GM19468 (cell line): ENCODE results near the gene ZFYVE28.
"Not testable (repeated sequence)": the region's sequence is repeated elsewhere in the genome, so short reads cannot be mapped to it uniquely, and the experiment has no call there.

Source experiments
- ATAC-seq: cut with Tn5 transposase; IDR thresholded peaks from one replicate; pipeline ENCODE4 v1.9.1; 2021; ENCODE audit warnings: mild to moderate bottlenecking, moderate library complexity, moderate number of reproducible peaks; ENCODE audit not compliant: unreplicated experiment; ENCODE audit errors: extremely low read depth

The ZFYVE28 gene

DNA sequence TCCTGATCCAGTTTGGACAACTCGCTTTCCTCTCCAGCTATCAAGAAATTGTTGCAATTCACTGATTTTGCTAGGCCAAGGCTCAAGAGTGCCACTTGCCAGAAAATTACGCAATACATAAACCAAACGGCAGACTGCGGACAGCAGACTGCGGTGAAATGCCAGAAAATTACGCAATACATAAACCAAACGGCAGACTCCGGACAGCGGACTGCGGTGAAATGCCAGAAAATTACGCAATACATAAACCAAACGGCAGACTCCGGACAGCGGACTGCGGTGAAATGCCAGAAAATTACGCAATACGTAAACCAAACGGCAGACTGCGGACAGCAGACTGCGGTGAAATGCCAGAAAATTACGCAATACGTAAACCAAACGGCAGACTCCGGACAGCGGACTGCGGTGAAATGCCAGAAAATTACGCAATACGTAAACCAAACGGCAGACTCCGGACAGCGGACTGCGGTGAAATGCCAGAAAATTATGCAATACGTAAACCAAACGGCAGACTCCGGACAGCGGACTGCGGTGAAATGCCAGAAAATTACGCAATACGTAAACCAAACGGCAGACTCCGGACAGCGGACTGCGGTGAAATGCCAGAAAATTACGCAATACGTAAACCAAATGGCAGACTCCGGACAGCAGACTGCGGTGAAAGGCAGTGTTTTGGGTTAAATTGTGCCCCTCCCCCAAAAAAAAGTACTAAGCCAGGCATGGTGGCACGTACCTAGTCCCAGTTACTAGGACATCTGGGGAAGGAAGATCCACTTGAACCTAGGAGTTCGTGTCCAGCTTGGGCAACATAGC lies 11.7 kb upstream of the ZFYVE28 start:
- not testable (repeated sequence) for ATAC-seq

DNA sequence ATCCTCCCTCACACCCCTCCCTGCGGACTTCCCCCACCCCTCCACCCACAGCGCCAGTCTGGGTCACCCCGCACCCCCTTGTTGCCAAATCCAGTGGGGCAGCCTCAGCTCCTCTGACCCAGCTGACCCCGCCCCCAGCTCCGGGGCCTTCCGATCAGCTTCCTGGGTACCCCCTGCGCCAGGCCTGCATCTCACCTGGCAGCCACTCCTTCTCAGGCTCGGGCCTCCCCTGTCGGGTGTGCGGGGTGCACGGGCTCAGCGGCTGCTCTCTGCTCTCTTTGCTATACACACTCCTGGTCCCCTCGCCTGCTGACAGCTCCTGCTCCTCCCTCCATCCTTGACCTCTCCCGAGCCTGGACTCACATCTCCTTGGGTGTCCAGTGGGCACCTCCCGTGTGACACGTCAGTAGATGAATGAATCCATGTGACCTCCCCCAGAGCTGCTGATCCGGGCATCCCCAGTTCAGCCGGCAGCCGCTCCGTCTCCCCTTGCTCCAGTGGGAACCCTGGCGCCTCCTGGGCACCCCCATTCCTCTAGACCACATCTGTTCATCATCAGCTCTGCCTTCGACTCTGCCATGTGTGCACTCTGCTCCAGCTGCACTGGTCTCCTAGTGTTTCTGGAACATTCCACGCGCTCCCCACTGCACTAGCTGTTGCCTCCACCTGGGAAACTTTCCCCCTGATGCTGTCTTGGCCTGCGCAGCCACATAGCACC lies 10.2 kb upstream of the ZFYVE28 start:
- no peak for ATAC-seq

DNA sequence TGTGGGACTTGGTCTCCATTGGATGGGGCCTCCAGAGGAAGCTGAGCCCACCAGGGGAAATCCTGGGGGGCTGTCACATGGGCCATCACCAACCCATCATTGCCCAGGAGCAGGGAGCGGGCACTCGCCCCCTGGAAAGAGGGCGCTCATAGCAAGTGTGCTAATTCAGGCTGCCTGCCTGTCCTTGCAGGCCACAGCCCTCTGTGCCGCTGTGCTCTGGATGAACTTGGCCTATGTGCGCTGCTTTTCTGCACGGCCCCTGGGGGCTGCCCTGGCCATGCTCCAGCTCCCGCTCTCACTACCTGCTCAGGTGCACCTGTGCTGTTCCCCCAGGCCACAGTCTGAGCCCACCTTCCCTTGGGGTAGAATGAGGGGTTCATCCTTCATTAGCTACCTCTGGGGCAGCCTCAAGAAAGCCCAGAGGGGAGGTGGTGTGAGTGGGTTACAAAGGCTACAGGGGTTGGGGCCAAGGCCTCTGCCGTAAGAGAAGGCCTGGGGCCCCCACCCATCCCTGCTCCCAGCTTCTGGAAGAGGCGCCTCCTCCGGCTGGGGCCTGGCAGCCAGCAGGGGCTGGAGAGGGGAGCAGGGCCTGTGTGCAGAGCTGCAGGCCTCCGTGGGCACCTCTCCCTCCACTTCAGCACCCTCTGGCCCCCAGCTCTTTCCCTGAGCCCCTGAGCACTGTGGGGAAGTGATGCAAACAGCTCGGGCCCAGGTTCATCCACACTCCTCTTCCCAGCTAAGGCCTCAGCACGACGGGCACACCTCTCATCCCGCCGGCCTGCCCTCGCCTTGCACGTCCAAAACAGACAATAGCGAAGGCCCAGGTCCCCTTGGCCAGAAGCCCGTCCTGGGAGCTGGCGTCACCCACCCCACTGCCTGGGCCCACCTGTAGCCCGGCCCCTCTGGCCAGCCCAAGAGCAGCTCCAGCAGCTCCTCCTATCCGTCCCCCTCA lies 9.2 kb upstream of the ZFYVE28 start:
- ATAC-seq, result no peak

DNA sequence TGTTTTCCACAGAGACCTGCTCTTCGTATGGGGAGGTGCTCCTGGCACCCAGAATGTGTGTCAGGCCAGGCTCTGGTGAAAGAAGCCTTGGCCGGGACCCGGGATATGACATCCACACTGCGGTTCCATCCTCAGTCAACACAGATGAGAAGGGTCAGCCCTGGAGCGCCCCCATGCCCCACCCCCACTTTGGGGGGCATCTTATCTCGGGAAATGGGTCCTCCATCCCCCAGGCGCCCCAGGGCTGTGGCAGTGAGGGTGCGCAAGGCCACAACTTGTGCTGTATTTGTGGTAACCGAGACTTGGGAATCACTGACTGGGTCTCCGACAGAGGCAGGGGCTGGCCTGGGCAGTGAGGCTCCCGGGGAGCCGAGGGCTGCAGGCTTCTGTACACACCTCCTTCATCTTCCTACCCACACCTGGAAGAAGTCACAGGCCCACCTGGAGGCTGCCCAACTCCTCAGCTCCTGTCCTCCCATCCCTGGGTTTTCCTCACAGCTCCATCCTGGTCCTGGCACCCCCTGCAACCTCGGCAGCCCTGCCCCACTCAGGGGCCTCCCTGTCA lies 8.3 kb upstream of the ZFYVE28 start:
- no peak for ATAC-seq

DNA sequence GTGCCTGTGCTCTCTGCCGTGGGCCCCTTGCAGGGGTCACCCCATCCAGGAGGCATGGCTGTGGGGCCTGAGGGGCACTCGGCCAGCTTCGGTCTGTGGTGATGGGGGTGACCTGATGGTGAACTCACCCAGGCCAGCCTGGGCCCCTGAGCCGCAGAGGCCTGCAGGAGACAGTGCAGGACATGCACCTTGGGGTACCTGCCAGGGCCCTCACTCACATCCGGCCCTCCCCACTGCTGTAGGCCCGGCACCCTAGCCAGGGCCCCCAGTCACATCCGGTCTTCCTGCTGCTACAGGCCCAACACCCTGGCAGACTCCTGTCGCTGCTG lies 7.6 kb upstream of the ZFYVE28 start:
- no peak for ATAC-seq

DNA sequence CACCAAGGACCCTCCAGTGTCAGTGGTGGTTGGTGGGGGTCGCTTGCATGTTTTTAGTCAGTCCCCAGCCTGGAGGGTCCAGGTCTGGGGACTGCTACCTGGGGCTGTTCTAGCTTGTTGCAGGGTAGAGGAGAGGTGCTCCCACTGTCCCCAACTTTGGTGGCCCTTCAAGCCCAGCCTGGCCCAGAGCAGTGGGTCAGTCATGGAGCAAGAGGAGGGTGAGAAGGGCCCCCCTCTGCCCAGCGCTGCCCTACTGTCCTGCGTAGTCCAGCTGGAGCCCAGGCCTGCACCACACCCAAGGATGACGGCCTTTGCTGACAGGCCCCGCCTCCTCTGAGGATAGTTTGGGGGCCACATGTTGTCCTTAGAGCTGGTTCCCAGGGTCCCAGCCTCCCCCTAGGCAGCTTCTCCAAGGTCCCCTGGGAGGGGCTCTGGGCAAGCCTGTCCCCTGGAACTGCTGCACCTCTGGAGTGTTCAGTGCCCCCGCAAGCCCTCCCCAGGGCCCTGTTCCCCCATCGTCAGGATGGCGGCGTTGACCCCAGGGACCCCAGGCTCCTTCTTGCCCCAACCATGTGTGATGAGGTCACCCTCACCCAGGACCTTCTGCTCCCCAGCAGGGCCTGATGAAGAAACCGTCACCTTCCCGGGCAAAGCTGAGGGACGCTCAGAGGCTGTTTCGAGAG lies 7.1 kb upstream of the ZFYVE28 start:
- no peak for ATAC-seq

DNA sequence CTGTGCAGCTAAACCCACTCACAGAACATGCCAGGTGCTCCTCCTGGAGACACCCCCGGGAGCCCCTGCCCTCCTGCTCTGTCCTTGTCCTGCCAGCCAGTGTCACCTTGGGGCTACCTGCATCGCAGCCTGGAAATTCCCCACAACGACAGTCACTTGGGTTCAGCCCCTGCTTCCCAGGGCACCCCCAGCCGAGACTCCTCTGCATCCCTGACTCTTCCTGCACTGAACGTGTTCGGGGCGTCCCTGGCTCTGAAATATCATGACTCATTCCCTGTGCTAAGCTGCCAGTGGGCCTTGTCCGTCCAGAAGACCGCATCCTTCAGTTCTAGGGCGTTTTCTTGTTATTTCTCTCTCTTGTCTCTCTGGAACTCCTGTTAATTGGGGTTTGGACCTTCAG lies 6.1 kb upstream of the ZFYVE28 start:
- no peak for ATAC-seq

DNA sequence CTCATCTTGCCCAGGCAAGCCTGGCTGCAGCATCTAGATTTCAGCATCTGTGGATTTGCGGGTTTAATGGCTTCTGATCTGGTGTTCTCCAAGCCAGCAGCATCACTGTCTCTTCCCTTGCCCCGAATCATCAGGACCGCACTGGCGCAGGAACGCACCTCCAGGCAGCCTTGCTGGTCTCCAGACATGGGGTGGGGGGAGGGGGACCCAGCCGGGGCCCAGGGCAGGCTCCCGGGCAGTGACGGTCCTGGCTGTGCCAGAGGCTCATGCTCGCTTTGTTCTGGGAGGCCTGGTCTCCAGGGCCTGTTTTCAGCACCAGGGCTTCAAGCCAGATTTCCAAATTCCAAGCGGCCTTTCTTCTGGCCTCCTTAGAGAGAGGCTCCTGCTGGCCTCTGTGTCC lies 5.2 kb upstream of the ZFYVE28 start:
- ATAC-seq, result no peak

DNA sequence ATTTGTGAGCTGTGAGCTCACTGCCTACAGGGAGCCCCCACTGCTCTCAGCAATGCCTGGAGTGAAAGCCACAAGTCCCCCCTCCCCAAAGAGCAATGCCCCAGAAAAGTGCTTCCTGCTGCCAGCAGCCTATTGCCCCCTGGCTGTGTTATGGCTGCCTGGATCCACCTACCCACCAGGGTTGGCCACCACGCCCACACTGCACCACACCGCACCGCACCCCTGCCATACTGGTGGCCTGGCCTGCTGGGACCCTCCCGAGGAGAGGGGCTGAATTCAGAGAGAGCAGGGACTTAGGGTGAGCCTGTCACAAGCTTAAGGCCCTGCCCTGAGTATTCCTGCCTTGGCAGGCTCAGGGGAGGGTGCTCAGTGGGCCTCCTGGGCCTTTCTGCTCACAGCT lies 4.6 kb upstream of the ZFYVE28 start:
- no peak for ATAC-seq

DNA sequence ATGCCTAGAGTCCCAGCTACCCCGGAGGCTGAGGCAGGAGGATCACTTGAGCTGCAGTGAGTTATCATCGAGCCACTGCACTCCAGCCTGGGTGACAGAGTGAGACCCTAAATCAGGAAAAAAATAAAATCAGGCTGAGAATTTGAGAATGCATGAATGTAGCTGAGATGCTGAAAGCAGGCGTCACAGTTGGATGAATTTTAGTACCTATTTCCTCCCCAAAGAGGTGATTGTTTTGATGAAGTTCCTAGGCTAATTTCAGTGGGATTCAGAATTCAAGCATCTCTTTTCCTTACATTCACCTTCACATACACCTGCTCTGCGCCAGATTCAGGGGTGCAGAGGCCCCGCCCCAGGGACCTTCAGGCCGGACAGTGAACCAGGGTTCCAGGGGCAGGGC lies 3.5 kb upstream of the ZFYVE28 start:
- ATAC-seq, result no peak

DNA sequence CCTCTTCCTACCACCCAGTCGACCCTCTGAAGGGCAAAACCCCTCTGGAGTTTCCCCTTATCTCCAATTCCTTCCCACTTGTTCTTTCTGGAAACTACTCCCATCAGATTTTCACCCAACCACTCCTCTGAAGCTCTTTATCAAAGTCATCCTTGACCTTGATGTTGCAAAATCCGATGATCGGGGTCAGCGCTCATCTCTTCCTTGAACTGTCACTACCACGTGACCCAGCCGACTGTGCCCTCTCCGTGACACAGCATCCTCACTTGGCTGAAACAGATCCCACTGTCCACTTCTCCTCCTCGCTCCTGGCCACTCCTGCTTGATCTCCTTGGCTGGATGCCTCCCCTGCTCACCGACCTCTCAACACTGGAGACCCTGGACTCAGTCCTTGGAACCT lies 1.4 kb upstream of the ZFYVE28 start:
- no peak for ATAC-seq

DNA sequence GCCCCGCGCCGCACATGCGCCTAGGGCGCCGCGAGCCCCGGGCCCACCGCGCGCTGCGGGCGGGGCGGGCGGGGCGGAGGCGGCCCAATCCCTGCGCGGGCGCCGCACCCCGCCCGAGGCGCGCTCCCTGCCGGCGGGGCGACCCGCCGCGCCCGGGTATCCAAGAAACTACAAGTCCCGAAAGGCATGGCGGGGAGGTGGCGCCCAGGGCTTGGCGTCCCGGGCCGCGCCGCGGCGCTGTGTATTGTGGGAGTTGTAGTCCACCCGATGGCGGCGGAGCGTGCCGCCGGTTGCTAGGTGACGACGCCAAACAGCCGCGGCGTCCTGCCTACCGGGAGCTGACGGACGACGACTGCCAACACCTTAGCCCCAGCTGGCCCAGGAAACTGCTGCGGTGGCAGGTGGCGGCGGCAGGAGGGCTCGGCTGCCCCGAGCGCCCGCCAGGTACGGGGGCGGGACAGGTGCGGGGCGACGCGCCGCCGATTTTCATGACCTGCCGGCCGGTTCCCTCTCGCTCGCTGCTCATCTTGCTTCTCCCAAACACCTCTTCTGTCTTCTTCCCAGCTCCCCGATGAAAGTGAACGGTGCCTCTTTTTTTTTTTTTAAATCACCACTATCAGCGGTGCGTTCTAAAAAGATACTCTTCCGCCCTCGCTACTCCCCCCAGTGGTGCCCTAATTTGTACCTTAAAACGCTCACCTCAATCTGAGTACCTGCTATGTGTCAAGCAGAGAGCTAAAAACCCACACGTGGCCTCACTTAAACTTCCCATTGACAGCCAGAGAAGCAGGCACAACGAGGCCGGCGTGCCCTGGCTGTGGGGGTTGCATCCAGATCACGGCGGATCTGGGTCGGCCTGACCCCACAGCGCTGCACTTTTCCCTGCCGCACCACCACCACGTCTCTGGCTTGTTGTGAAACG lies 466 bp upstream of the ZFYVE28 start, which contains the start of gene CFAP99:
TSS of gene CFAP99 (plus strand) at position 306 of the 922 bp plus-strand sequence.
- ATAC-seq, result peak; percentile 94

DNA sequence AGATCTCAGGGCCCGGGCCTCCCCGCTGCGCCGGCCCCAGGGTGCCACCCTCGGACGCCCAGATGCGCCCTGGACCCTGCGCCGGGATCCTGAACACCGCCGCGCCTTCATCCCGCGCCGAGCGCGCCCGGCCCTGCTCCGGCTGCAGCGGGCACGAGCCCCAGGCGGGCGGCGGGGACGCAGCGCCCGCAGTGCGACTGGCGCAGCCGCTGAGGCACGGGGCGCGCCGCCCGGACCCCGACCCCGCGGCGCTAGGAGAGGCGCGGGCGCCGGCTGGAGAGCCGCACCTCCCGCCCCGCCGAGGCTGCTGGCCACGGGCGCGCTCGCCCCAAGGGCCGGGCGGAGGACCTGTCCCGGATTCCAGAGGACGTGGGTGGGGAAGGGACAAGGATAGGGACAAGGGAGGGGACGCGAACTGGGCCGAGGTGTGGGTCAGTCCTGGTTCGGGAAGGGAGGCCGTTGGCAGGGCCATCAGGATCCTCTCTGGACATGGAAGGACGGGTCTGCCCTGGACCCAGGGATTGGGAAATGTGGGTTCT lies 1.1 kb downstream of the ZFYVE28 start:
- no peak for ATAC-seq

DNA sequence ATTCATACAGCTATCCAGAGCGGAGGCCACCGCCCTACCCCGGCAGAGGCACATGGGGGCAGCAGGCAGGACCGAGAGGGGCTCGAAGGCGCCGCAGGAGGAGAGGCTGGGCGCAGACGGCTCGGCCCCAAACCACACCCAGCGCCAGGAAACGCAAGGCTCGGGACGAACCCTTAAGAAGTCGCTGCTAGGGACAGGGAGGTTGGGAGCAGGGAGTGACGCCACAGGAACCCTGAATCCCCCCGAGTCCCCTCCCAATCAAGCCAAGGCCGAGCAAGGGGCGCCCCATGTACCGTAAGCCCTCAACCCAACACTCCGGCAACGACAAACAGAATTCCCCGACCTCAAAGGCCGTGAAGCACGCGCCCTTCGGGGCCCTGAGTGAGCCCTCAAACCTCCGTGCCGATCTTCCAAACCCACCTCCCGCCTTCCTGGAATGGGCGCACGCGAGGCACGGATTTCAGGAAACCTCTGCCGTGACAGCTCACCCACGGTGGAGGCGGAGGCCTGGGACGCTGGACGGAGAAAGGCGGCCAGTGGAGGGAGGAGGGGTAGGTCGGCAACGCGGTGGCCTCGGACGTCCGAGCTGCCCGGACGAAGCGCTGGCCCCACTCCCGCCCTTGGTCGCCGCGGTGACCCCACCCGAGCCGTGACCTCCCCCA lies 1.8 kb downstream of the ZFYVE28 start:
- ATAC-seq, result no peak

DNA sequence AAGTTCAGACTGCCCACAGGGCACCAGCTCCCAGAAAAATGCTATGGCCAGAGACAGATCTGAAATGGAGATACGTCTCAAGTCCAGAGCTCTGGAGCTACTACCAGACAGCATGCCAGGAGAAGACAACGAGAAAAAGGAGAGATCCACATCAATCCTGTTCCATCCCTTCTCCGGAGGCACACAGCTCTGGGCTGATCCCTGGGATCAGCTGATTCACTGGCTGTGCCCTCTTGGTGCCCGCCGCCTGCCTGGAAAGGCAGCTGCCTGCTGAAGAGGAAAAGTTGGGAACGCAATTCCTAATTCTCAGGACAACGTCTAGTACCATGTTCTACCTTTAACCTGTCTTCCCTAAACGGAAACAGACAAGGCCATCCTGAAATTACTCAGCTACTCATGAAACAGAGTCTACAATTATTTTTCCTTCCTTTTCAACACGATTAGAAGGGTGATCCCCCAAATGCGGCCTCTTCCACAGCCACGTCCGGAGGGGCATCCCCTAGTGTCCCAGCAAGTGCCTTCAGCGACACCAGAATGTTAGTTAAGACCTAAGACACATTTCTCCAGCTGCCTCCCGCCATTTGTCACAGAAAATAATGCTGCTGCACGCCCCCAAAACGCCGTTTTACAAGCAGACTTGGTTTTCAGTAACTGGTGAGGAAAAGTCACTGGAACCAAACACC lies 2.4 kb downstream of the ZFYVE28 start:
- no peak for ATAC-seq

DNA sequence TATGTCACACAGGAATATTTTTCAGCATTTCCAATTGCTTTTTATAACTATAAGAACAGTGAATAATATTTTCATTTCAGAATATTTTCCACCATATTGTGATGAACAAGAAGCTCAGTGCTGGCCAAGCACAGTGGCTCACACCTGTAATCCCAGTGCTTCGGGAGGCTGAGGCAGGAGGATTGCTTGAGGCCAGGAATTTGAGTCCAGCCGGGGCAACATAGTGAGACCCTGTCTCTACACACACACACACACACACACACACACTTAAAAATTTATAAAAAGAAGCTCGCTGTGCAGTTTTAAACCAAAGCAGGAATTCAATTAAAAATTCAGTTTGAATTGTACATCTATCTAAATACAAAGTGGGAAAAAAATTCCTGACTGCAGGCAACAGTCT lies 3.2 kb downstream of the ZFYVE28 start:
- ATAC-seq, result no peak

DNA sequence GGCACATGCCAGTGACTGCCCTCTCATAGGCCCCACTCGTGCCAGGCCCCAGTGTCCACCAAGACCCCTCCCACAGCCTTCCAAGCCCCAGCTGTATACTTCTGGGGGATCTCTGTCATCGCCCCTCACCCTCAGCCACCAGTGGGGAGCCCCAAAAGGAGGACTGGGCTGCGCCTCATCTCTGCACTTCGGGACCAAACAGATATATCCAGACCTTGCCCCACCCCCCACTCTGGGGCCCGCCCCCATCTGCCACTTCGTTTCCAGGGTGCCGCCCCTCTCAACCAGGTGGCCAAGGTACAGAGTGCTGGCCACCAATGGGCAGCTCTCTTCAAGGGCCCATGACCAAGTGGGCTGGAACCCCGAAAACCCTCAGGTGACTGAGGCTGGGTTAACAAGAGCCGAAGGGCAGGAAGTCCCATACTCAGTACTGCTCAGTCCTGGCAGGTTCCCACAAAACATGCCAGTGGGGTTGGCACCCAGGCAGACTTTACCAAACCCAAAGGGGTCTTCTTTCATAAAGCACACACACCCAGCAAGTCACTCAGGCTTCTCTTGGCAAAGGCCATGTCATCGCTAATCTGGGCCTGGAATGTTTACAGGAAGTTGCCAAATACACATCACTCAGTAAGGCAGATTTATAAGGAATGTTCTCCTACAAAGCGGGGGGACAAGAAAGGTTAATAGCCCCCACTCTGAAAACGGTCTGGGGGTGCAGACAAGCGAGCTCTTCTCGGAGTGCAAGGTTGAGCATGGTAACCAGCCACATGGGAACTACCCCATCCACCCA lies 4.4 kb downstream of the ZFYVE28 start:
- no peak for ATAC-seq
